Measurements from ENCODE around the gene ZSCAN18. TPM values are rescaled to one million over a fixed set of nuclear protein-coding genes. Genes with fewer than 3 reads are reported as not detected.
A peak's percentile ranks its signal among the peaks of the same experiment; 100 is the strongest.
"Not testable (repeated sequence)": the region's sequence is repeated elsewhere in the genome, so short reads cannot be mapped to it uniquely, and the experiment has no call there.

ZSCAN18 gene, protein sequence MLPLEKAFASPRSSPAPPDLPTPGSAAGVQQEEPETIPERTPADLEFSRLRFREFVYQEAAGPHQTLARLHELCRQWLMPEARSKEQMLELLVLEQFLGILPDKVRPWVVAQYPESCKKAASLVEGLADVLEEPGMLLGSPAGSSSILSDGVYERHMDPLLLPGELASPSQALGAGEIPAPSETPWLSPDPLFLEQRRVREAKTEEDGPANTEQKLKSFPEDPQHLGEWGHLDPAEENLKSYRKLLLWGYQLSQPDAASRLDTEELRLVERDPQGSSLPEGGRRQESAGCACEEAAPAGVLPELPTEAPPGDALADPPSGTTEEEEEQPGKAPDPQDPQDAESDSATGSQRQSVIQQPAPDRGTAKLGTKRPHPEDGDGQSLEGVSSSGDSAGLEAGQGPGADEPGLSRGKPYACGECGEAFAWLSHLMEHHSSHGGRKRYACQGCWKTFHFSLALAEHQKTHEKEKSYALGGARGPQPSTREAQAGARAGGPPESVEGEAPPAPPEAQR
- total RNA-seq = 100 to 1,000 TPM in 1 of 9 donors, 10 to 100 TPM in 8; 45.1 to 114 (median 73.4) TPM
- polyA plus RNA-seq = 10 to 100 TPM; 41.9 to 71.8 TPM
- long read RNA-seq, donor 1, transcript ZSCAN18-217 (7 exons, 2,190 nt) = major isoform, 40 of 96 reads
- long read RNA-seq, donor 1, partial matches to known transcripts = 11 of 96 reads
- long read RNA-seq, donor 1, other reads (novel, unspliced or antisense) = 38 of 96 reads
- long read RNA-seq, donor 2, transcript ZSCAN18-217 (7 exons, 2,190 nt) = major isoform, 5 of 22 reads
- long read RNA-seq, donor 2, partial matches to known transcripts = 3 of 22 reads
- long read RNA-seq, donor 2, other reads (novel, unspliced or antisense) = 14 of 22 reads
- long read RNA-seq, donor 3, transcript ZSCAN18-217 (7 exons, 2,190 nt) = major isoform, 25 of 67 reads
- long read RNA-seq, donor 3, partial matches to known transcripts = 7 of 67 reads
- long read RNA-seq, donor 3, other reads (novel, unspliced or antisense) = 29 of 67 reads

DNA sequence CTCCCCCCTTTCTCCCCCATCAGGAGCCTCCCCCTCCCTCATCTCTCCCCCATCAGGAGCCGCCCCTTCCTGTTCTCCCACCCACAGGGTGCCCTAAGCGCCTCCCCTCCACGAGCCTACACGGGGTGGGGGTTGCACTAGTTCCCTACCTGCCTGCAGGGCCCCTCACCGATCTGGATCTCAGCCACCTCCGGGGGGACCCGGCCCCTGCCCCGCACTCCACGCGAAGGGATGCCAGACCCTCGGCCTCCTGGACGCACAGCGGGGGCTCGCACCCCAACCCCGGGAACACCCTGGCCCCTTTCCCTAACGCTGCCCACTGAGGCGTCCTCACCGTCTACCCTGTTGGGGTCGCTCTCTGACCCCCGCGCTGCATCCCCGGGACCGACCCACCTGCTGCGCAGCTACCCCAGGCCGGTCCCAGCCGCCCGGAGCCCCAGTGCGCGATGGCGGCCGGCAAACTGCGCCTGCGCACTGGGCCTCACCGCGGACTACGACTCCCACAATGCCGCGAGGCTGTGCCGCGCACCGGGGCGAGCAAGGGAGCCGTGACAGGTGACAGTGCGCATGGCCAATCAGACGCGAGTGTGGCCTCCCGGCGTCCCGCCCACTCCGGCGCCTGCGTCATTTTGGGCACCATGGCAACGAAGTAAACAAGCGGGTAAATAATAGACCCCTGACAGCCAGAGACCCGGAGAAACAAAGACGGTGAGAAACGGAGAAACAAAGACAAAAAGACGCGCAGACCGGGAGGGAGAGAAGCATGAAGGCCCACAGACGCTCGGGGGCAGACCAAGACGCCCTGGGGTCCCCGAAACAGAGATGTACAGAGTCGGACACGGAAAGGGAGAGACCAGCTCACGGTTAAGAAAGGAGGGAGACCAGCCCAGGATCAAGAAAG lies at the start of gene ZSCAN18:
Gene ZSCAN18, minus strand, starts transcription at position 451 of the 901 bp plus-strand sequence. CDS start 7,964 bp downstream, outside the sequence.
- ATAC-seq (peak; percentile 99 to 100 (median 100)), DNase-seq (peak; percentile 98 to 99 (median 99))
- 1 to 2% (median 1%) methylated on average over 37 to 67 of the region's 67 CpGs for WGBS, 4 donors
- intact Hi-C loops (cut with DNase I) = loop anchor here in 7 of 10 donors (1.0 to 10.0 kb wide), 8 partner anchors 36 to 76 kb away; partner anchors contain the start of genes ZNF135 (in 5 of the 7), ZNF329 (in 2 of the 7) and ZSCAN1 (in 1 of the 7)
- H3K27me3 ChIP-seq = no peaks in the 10 kb centered on the region
- H3K4me3 ChIP-seq = peak within 1 kb of the TSS; percentile 83 to 100 (median 98)
- peaks cover 0 to 7% (median 0%) of the 10 kb centered on the region in 9 donors for H3K36me3 ChIP-seq
- H3K9me3 ChIP-seq = peaks cover 0 to 56% (median under 1%) of the 10 kb centered on the region in 12 donors
- H3K27ac ChIP-seq = peak within 1 kb of the TSS; percentile 52 to 98 (median 94)
- TF ChIP-seq POLR2A (IDR thresholded peaks at IDR 0.05) (peak in 1 of 2 donors; percentile 86), CTCF (IDR thresholded peaks at IDR 0.05) (no peak)
- H3K4me1 ChIP-seq = peaks cover 0 to 24% (median 10%) of the 10 kb centered on the region in 12 donors

DNA sequence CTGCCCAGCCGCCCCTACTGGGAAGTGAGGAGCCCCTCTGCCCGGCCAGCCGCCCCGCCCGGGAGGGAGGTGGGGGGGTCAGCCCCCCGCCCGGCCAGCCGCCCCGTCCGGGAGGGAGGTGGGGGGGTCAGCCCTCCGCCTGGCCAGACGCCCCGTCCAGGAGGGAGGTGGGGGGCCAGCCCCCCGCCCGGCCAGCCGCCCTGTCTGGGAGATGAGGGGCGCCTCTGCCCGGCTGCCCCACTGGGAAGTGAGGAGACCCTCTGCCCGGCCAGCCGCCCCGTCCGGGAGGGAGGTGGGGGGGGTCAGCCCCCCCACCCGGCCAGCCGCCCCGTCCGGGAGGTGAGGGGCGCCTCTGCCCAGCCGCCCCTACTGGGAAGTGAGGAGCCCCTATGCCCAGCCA lies 49.4 kb upstream of the ZSCAN18 start:
- H3K9me3 ChIP-seq = peaks cover 0 to 53% (median 33%) of the 10 kb centered on the region in 12 donors
- H3K27me3 ChIP-seq; ATAC-seq; intact Hi-C loops (cut with DNase I); H3K27ac ChIP-seq; DNase-seq; H3K4me3 ChIP-seq: not testable (repeated sequence)
- peaks cover 2 to 20% (median 5%) of the 10 kb centered on the region in 9 donors for H3K36me3 ChIP-seq
- H3K4me1 ChIP-seq = peaks cover 0 to 28% (median 12%) of the 10 kb centered on the region in 12 donors
- 83 to 100% (median 95%) methylated on average over 2 to 24 of the region's 28 CpGs for WGBS, 4 donors

DNA sequence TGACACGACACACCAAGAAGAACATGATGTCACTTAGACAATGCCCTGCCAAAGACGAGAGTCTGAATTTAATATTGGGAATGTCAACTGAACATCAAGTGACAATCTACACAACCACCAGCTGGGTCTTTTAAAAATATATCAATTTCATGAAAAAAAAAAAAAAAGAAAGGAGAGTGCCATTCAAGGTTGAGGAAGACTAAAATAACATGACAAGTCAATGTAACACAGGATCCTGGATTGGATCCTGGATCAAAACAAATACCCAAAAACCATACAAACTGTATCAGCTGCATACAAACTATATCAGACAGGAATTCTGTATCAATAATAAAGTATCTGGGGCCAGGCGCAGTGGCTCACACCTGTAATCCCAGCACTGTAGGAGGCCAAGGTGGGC lies 47.8 kb upstream of the ZSCAN18 start:
- intact Hi-C loops (cut with DNase I) = no loop called here

More for the DNA sequence above, 47.8 kb upstream of the ZSCAN18 start:
- Histone ChIP-seq H3K4me3 (no peak overlapping the region), H3K9me3 (peaks cover 0 to 69% (median 47%) of the 10 kb centered on the region in 12 donors), H3K36me3 (peaks cover 6 to 36% (median 22%) of the 10 kb centered on the region in 9 donors), H3K4me1 (peaks cover 0 to 14% (median 7%) of the 10 kb centered on the region in 12 donors), H3K27ac (no peak overlapping the region), H3K27me3 (no peaks in the 10 kb centered on the region)
- ATAC-seq (no peak), DNase-seq (no peak)
- TF ChIP-seq POLR2A (IDR thresholded peaks at IDR 0.05) (no peak), CTCF (IDR thresholded peaks at IDR 0.05) (no peak)
- 90 to 97% (median 95%) methylated on average over 3 of the region's 3 CpGs for WGBS, 4 donors
